GM21529 (cell line): ENCODE results near the gene SLCO4A1.

Source experiments
- ATAC-seq: cut with Tn5 transposase; IDR thresholded peaks from one replicate; pipeline ENCODE4 v1.9.1; 2021; ENCODE audit not compliant: unreplicated experiment

The SLCO4A1 gene

GRCh38 chr20:62650551-62651284 is 8.4 kb downstream of the SLCO4A1 start:
- no peak for ATAC-seq

- peak; percentile 69 for ATAC-seq
Observed at GRCh38 chr20:62651285-62652021, 9.2 kb downstream of the SLCO4A1 start.

GRCh38 chr20:62652041-62652893 is 10.0 kb downstream of the SLCO4A1 start:
- peak; percentile 49 for ATAC-seq

GRCh38 chr20:62652894-62653305 is 10.6 kb downstream of the SLCO4A1 start:
- no peak for ATAC-seq

- ATAC-seq, result no peak
Observed at GRCh38 chr20:62653373-62653772, 11.1 kb downstream of the SLCO4A1 start.

GRCh38 chr20:62653951-62654685 is 11.8 kb downstream of the SLCO4A1 start:
- no peak for ATAC-seq

GRCh38 chr20:62655282-62656196 is 13.2 kb downstream of the SLCO4A1 start:
- ATAC-seq, result no peak

GRCh38 chr20:62656197-62656918 is 14.1 kb downstream of the SLCO4A1 start:
- no peak for ATAC-seq

GRCh38 chr20:62656919-62657588 is 14.8 kb downstream of the SLCO4A1 start:
- no peak for ATAC-seq

- ATAC-seq, result no peak
Observed at GRCh38 chr20:62657589-62657942, 15.3 kb downstream of the SLCO4A1 start.

- no peak for ATAC-seq
Observed at GRCh38 chr20:62657956-62658355, 15.7 kb downstream of the SLCO4A1 start.

- ATAC-seq, result no peak
Observed at GRCh38 chr20:62658593-62659178, 16.4 kb downstream of the SLCO4A1 start.

- no peak for ATAC-seq
Observed at GRCh38 chr20:62659488-62660239, 17.4 kb downstream of the SLCO4A1 start.

GRCh38 chr20:62660240-62660615 is 17.9 kb downstream of the SLCO4A1 start:
- no peak for ATAC-seq

GRCh38 chr20:62660768-62661167 is 18.5 kb downstream of the SLCO4A1 start:
- no peak for ATAC-seq

- no peak for ATAC-seq
Observed at GRCh38 chr20:62661647-62662046, 19.3 kb downstream of the SLCO4A1 start.

- no peak for ATAC-seq
Observed at GRCh38 chr20:62662422-62662821, 20.1 kb downstream of the SLCO4A1 start.
